ENCODE measurements around the gene DOCK2. TPM values are rescaled to one million over a fixed set of nuclear protein-coding genes. Genes with fewer than 3 reads are reported as not detected.
A peak's percentile ranks its signal among the peaks of the same experiment; 100 is the strongest.
"Not testable (repeated sequence)": the region's sequence is repeated elsewhere in the genome, so short reads cannot be mapped to it uniquely, and the experiment has no call there.

The DOCK2 gene
- total RNA-seq, 1 donor from 2014 or later, result 4.6 TPM

- intact Hi-C loops (cut with DNase I), result no loop called here
- DNase-seq (ENCODE audit: low spot score), result peak; percentile 20
Measured at GRCh38 chr5:170078931-170079330, 441.9 kb downstream of the DOCK2 start.

DNA sequence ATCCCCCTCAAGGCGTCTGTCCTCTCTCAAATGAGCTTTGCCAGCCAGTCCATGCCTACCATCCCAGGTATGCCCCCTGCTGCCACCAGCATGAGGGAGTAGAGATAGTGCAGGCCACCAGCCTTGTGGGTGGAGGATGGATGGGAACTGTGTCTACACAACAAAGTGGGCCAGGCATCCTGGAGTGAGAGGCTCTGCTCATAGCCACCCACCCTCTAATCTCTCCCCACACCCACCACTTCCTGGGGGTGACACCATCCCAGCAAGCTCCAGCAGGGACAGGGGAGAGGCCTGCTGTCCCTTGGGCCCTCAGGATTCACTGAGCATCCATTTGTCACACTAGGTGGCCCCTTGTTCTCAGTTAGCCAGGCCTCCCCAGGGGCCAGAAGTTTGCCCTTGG is 443.1 kb downstream of the DOCK2 start:
- DNase-seq (ENCODE audit: low spot score), result peak; percentile 31
- intact Hi-C loops (cut with DNase I), result no loop called here

DNA sequence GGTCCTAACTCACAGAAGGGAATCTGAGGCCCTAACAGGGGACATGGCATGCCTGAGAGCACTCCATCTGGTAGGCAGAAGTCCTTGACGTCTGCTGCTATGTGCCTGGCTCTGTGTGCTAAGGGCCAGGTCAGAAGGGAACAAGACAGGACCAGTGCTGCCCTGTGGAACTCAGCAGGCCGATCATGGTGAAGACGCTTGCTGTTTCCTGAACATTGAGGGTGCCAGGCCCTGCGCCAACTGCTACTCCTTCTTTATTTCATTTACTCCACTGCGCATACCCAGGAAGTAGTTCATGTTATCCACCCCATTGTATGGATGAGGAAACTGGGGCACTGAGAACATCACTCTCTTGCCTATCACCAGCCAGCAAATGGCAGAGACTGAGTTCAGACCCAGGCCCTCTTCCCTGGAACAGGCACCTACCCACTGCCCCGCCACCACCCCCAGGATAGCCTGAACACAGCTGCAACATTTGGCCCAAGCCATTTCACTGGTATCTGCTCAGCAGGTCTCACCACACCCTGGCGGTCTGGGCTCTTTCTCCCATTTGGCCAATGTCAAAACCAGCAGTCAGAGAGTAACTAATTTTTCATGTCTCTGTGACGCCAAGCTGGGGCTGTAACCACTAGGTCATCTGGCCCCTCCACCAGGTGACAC is 443.8 kb downstream of the DOCK2 start:
- intact Hi-C loops (cut with DNase I), result no loop called here
- peak; percentile 71 for DNase-seq (ENCODE audit: low spot score)

GRCh38 chr5:170081616-170082015 is 444.5 kb downstream of the DOCK2 start:
- DNase-seq (ENCODE audit: low spot score), result peak; percentile 51
- intact Hi-C loops (cut with DNase I), result no loop called here

- peak; percentile 63 for DNase-seq (ENCODE audit: low spot score)
- intact Hi-C loops (cut with DNase I), result no loop called here
Measured at GRCh38 chr5:170082701-170083100, 445.6 kb downstream of the DOCK2 start.

DNA sequence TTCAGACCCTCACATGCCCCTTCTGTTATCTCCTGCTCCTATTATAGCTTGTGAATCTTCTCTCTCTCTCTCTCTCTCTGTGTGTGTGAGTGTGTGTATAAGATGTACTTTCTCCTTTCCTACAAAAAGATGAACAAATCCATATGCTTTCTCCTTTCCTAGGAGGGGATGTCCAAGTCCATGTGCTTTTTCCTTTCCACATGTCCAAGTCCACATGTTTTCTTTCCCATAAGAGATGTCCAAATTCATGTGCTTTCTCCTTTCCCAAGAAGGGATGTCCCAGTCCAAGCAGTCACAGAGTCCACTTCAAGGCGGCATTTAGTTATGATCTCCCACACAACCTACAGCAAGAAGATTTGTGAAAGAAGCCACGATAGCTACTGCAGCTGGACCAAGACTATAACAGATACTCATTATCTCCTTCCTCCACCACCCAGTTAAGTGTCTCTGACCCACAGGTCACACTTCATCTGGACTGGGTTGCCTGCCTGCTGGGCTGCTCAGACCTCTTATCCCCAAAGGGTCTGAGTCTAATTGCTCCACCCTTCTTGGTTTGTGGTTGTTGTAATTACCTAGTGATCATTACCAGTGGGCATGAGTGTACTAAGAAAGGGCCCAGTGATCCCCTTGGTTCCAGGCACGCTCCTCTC is 450.2 kb downstream of the DOCK2 start:
- intact Hi-C loops (cut with DNase I), result no loop called here
- peak; percentile 41 for DNase-seq (ENCODE audit: low spot score)

DNA sequence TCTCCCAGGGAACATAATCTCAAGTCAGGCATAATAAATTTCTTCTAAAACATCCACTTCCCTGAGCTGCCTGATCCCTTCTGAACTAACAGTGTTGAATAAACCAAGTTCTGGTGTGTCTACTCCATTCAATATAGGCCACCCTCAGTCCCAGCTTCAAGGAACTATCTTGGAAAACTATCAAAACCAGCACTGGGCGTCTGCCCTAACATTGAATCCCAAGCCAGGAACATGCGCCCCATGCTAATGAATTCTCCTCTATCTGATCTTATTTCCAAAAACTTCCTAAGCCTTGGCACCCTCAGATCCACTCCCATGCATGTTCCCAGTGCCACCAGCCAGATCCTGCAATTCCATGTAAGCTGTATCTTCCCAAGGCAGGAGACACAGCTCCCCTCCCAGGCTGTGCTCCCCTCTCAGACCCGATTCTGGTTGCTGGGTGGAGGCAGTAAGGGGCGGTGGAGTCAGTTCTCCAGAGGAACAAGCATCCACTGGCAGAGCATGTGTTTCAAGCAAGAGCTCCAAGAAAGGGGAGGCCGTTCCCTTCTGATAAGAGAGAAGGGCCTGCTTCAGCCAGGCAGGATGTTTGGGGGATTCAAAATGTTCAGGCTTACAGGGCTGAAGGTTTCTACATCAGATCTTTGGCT is 455.5 kb downstream of the DOCK2 start:
- DNase-seq (ENCODE audit: low spot score), result peak; percentile 27
- intact Hi-C loops (cut with DNase I), result no loop called here

GRCh38 chr5:170094329-170094728 is 457.3 kb downstream of the DOCK2 start:
- intact Hi-C loops (cut with DNase I), result not testable (repeated sequence)
- DNase-seq (ENCODE audit: low spot score), result peak; percentile 36

- intact Hi-C loops (cut with DNase I), result no loop called here
- DNase-seq (ENCODE audit: low spot score), result peak; percentile 14
Measured at GRCh38 chr5:170095646-170096045, 458.6 kb downstream of the DOCK2 start.

- intact Hi-C loops (cut with DNase I), result no loop called here
- DNase-seq (ENCODE audit: low spot score), result peak; percentile 74
Measured at GRCh38 chr5:170097934-170098333, 460.9 kb downstream of the DOCK2 start.

DNA sequence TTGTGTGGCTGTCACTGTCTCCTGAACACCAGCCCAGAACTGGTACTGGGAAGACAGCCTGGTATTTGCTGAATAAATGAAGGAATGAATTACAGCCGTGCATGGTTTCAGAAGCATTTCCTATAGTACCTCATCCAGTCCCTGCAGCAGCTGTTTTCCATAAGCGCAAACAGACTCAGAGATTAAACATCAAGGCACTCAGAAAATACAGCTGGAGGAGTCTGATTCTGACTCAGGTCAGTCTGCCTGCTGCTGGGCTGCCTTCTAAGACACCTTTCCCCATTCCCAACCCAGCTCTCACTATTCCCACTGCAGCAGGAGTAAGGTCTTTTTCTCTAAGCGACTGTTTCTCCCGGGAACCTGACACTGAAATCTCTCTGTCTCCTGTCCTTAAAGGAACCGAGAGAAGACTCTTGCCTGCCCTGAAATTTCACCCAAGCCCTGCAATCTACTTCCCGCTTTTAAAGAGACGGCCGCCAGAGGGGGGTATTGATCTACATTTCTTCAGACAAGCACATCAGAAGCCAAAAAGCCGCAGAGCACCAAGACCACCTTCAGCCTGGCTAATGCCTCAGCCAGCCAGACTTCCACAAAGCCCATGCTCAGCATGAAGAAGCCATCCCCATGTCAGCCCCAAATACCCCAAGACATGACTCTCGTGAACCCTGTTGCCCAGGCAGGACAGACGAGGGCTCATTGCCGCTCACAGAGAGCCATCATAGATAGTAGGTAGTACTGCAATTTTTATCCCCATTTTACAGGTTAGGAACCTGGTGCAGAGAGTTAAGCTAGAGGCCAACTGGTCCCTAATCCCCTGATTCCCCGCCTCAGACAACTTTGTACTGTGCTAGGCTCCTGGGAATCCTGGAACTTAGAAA is 463.2 kb downstream of the DOCK2 start:
- peak; percentile 80 for DNase-seq (ENCODE audit: low spot score)
- intact Hi-C loops (cut with DNase I), result no loop called here

- no peak for DNase-seq (ENCODE audit: low spot score)
- intact Hi-C loops (cut with DNase I), result no loop called here
Measured at GRCh38 chr5:170103447-170103846, 466.4 kb downstream of the DOCK2 start.

DNA sequence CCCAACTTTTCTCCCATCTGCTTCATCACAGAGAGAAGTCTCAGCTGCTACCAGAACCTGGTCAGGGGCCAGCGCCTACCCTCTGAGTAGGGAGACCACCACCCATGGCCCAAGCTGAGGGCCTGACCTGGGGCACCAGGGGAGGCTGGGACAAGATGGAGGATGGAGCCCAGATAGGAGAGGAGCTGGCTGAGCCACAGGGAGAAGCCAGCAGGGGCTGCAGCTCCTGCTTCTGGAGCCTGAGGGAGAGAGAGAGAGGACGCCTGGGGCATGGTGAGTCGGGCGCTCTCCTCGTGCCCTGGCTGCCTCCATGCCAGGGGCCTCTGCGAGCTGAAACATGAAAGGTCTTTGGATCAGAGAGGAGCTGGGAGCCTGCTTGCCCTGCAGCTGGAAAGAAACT is 467.2 kb downstream of the DOCK2 start:
- intact Hi-C loops (cut with DNase I), result no loop called here
- DNase-seq (ENCODE audit: low spot score), result peak; percentile 53

GRCh38 chr5:170104710-170105109 is 467.6 kb downstream of the DOCK2 start:
- intact Hi-C loops (cut with DNase I), result no loop called here
- peak; percentile 15 for DNase-seq (ENCODE audit: low spot score)

DNA sequence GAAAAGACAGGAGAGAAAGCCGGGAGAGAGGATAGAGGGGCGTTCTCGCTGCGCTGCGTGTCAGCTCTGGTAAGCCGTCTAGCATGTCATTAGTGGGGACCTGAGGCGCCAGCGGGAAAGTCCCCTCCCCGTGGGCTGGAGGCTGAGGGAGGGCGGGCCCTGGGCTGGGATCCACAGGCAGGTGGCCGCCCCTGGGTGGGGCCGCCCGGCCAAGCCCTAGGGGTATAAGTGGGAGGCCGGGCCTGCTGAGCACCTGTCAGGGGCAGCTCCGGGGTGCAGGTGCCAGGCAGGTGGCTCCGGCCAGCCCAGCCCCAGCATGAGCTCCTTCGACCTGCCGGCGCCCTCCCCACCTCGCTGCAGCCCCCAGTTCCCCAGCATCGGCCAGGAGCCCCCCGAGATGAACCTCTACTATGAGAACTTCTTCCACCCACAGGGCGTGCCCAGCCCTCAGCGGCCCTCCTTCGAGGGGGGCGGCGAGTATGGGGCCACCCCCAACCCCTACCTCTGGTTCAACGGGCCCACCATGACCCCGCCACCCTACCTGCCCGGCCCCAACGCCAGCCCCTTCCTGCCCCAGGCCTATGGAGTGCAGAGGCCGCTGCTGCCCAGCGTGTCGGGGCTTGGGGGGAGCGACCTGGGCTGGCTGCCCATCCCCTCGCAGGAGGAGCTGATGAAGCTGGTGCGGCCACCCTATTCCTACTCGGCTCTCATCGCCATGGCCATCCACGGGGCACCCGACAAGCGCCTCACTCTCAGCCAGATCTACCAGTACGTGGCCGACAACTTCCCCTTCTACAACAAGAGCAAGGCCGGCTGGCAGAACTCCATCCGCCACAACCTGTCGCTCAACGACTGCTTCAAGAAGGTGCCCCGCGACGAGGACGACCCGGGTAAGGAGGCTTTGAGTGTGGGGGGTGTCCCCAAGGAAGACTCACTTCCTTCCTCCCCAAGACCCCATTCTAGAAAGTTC is 468.9 kb downstream of the DOCK2 start, which contains the start of gene FOXI1:
TSS of gene FOXI1 (plus strand) at position 256 of the 970 bp plus-strand sequence. CDS start at position 317, 61 bp downstream.
- DNase-seq (ENCODE audit: low spot score), result no peak
- intact Hi-C loops (cut with DNase I), result no loop called here

GRCh38 chr5:170107674-170108073 is 470.6 kb downstream of the DOCK2 start:
- DNase-seq (ENCODE audit: low spot score), result no peak
- intact Hi-C loops (cut with DNase I), result no loop called here

GRCh38 chr5:170108266-170108785 is 471.3 kb downstream of the DOCK2 start:
- intact Hi-C loops (cut with DNase I), result no loop called here
- DNase-seq (ENCODE audit: low spot score), result no peak
